NCI-H2227 (cell line): ENCODE measurements around the gene CWC25.

Experiments
- DNase-seq: peaks from one replicate; lab custom pipeline; 2025; ENCODE audit not compliant: unreplicated experiment; lab: John Stamatoyannopoulos, UW

The CWC25 gene

GRCh38 chr17:38853292-38854219, 28.4 kb upstream of the CWC25 start, which contains the start of gene RPL23:
Gene RPL23, minus strand, starts transcription at chr17:38853721. Its CDS starts 11 bp downstream, at chr17:38853710.
- DNase-seq: peak; percentile 98

DNA sequence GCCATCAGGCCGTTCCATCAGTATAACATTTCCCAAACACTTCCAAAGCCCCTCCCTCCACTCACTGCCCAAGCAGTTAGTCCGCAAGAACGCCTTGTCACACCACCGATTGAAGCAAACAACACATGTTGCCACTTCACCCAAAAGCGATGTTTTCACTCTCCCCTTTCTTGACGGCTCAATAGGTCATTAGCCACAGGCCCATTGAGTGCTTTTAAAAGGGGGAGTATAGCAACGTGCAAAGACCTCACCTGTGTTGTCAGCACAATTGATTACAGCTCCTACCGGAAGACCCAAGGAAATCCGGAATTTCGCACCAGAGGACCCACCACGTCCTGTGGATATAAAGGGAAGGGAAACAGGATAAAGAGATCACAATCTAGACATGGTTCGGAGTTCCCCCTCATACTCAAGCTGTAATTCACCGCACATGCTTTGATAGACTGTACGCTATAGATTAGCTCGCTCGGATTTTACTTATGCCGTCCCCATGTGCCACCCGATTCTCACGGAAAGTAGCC, 27.7 kb upstream of the CWC25 start:
- DNase-seq: peak; percentile 32

- no peak for DNase-seq
Observed at GRCh38 chr17:38851434-38851833, 26.3 kb upstream of the CWC25 start.

- DNase-seq: no peak
Observed at GRCh38 chr17:38850374-38850773, 25.3 kb upstream of the CWC25 start.

DNA sequence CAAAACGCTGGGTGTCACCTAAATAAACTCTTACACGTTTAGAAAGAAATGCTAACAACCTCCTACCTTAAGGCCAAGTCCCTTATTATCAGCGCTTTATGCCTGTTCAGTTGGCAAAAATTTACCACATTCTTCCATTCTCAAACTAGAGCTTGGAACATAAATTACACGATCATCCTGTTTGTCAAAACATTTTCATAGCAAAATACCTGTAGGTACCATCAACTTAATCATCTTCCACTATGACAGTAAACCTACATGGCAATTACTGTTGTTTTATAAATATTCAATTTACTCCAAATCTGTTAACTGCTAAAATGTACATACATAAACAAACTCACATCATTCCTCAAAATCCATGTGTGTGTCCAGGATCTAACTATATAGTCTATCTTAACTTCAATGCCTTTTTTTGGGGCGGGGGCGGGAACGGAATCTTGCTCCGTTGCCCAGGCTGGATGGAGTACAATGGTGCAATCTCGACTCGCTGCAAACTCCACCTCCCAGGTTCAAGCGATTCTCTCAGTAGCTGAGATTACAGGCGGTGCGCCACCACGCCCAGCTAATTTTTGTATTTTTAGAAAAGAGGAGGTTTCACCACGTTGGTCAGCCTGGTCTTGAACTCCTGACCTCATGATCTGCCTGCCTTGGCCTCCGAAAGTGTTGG, 24.0 kb upstream of the CWC25 start:
- no peak for DNase-seq

GRCh38 chr17:38848557-38848891, 23.4 kb upstream of the CWC25 start:
- DNase-seq: no peak

GRCh38 chr17:38844261-38844757, 19.2 kb upstream of the CWC25 start:
- DNase-seq: peak; percentile 16

DNA sequence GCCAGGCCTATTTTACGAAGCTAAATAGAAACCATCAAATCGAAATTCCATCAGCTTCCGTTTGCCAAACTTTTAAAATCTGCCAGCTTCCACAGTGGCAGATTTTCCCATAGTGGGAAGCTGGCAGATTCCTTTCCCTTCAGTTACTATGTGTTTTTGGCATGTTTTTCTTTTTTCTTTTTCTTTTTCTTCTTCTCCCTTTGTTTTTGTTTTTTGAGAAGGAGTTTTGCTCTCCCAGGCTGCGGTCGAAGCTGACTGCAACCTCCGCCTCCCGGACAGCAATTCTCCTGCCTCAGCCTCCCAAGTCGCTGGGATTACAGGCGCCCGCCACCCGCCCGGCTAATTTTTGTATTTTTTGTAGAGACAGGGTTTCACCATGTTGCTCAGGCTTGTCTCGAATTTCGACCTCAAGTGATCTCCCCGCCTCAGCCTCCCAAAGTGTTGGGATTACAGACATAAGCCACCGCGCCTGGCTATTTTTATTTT, 684 bp upstream of the CWC25 start:
- no peak for DNase-seq

DNA sequence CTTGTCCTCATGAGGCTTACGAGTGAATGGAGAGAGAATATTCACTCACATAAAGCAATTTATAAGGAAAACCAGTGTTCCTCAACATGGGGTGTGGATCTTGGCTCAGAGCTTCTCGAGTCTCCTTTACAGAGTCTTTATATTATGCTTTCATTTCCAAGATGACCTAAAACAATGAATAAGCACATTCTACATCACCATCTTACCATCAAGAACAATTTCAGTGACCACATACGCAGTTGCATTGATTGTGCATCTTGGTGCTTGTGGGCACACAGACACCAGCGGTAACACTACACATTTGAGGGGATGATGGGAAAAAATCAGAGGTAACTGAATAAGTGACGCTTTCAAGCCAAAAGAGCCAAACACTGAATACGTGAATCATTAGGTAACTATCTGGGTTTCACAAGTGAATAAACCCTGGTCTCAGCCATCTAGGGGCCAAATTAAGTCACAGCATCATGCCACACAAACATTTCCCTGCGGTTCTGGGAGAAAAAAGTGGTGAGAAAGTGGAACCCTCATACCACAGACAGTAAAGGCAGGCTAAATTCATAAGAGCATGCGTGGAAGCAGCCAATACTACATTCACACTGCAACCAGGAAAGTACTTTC, 9.4 kb downstream of the CWC25 start:
- DNase-seq: no peak

DNA sequence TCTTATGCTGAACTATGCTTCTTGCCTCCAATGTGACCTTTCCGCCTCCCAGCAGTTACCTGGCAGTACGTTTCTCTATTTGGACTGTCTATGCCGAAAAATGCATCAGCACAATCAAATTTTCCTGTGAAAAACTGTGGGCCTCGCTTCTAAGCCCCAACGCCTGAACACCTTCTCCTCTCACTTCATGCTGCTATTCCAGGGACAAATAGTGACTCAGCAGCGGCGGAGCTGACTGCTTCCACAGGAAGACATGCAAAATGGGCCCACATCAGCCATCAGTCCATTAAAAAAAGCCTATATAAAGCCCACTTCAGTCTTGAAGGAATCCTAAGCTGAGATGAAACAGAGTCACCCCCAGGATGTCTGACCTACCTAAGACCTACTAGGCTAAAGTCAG, 15.3 kb downstream of the CWC25 start:
- no peak for DNase-seq

DNA sequence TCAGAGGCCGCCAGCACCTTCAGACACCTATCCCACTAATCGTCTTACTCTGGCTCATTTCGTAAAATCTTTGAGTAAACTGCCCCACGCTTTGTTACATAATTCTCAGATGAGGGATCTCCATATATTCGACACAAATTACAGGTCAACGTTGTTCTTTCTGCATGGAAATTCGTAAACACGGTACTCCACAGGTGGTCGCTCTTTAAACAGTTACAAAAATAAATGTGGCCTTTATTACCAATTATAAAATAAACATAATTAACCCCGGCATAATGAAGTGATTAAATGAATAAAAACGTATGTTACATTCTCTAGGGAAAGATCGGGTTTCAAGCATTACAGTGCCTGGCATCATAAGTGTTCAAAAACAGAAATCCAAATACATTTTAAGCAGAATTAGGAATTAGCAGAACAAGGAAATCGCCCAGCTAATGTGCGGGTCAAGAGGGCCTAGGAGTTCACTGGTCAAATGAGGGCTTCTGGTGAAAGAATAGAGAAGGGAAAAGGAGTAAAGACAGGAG, 24.8 kb downstream of the CWC25 start:
- no peak for DNase-seq

DNA sequence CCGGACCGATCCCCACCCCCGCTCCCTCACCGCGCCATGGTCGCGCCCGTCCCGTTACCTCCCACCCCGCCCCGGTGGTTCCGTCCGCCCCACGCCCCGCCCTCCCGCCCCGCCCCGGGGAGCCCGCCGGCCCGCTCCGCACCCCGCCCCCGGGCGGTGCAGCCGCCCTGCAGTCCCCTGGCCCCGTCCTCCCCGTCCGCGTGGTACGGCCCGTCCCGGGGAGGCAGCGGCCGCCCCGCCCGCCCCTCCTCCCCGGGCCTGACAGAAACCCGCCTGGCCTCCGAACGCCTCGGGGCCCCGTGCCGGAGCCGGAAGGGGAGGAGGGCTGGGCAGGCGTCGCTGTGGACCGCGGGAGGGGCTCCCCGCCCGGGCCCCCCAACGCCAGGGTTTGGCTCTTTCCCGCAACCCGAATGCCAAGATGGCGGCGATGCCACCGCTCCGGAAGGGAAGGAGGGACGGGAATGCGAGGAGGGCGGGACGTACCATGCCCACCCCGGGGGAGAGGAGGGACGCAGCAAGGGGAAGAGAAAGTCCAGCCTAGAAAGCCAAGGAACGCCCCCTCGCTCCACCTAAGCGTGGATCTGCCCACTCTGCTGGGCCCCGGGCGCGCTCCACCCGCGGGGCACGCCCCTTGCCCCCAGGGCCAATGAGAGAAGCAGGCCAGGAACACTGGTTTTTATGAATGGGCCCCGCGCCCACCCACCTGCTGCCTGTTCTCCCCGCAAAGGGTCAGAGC, 25.5 kb downstream of the CWC25 start, which contains the start of gene PIP4K2B:
PIP4K2B (minus strand) TSS at position 56 of the 736 bp plus-strand sequence. CDS start 132 bp downstream, outside the sequence.
- peak; percentile 98 for DNase-seq

DNA sequence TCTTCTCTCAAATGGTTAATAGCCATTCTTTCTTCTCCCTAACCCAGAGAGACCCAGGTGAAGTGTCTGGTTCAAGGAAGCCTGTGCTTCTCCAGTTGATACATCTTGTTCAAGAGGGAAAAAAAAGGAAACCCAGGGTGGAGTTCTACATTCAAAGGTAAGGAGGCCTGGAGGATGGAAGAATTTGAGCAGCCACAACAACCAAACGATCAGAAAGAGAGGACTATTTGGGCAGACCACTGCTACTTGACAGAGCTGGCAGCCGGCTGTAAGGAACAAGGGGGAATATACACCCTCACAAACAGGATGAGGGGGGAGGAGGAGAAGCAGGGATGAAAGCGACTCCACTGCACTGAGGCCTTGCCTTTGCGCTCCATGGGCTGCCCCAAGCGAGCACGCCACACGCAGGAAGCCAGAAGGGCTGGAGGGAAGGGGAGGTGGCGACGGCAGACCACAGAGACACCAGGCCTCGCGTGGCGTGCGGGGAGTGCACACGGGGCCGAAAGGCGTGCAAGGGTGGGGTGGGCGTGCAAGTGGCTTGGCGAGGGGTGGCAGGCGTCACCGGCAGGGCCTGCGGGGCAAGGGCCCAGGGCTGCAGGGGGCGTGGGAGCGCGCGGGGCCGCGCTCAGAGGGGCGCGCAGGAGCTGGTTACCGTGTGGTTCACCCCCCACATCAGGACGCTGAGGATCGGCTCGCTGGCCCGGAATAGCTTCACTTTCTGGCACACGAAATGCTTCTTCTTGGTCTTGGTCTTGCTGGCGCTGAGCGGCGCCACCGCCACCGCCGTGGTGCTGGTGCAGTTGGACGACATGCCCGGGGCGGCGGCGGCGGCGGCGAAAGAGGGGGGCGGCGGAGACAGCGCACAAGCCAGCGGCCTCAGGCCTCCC, 26.3 kb downstream of the CWC25 start:
- DNase-seq: peak; percentile 55

DNA sequence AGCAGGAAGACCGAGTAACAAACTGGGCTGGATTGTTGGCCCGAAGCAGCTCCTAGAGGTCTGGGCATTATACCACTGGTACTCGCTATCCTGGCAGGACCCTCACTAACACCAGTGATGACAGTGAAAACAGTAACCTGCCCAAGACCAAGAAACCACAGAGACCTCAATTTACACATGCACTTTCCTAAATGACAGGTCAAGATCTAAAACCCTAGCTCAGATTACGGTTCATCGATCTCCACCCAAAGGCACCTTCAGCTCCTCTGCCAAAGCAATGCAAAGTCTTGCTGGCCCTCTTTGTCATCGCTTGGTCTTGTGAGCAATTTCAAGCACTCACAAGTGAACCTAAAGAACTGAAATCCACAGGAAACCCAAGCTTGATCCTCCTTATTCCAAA, 27.3 kb downstream of the CWC25 start:
- no peak for DNase-seq

- no peak for DNase-seq
Observed at GRCh38 chr17:38797158-38797490, 28.0 kb downstream of the CWC25 start.

GRCh38 chr17:38796451-38797157, 28.5 kb downstream of the CWC25 start:
- DNase-seq: no peak

GRCh38 chr17:38794221-38794620, 30.9 kb downstream of the CWC25 start:
- no peak for DNase-seq

- DNase-seq: no peak
Observed at GRCh38 chr17:38791162-38791561, 34.0 kb downstream of the CWC25 start.
